ENCODE measurements around the gene WFDC1. TPM values are rescaled to one million over a fixed set of nuclear protein-coding genes. Genes with fewer than 3 reads are reported as not detected.

WFDC1 gene
- total and polyA plus RNA-seq, 2 donors (not counting 3 experiments of a cell fraction or from before 2014, with no cell fraction given), result not detected

- Histone ChIP-seq H3K36me3 (ENCODE audit: control insufficient read depth in 2 of 2, extremely low read depth in 1 of 2, insufficient read depth in 2 of 2, low read length in 2 of 2) (no peaks in the 10 kb centered on the region), H3K27me3 (ENCODE audit: control insufficient read depth in 2 of 2, insufficient read depth in 2 of 2, low read length in 2 of 2) (no peaks in the 10 kb centered on the region), H3K4me1 (ENCODE audit: control insufficient read depth, extremely low read depth, insufficient read depth, low read length) (no peaks in the 10 kb centered on the region), H3K4me2 (ENCODE audit: insufficient read depth, low read length) (no peak overlapping the region), H3K9me1 (replicated peaks; ENCODE audit: control insufficient read depth, extremely low read depth, insufficient read depth, low read length) (no peaks in the 10 kb centered on the region), H3K4me3 (replicated peaks in 1 of 3; ENCODE audit: insufficient read depth in 1 of 3, low read depth in 1 of 3, low read length in 3 of 3) (no peak overlapping the region), H2AFZ (ENCODE audit: low read depth, low read length) (no peak overlapping the region), H3K9ac (replicated peaks; ENCODE audit: extremely low read depth, insufficient read depth, low read length) (no peak overlapping the region), H4K20me1 (replicated peaks; ENCODE audit: control insufficient read depth, extremely low read depth, insufficient read depth, low read length) (no peaks in the 10 kb centered on the region), H3K27ac (ENCODE audit: insufficient read depth, low read depth, low read length) (no peak overlapping the region), H3K79me2 (ENCODE audit: control insufficient read depth, insufficient read depth, low read length) (no peaks in the 10 kb centered on the region), H3K9me3 (replicated peaks; ENCODE audit: control insufficient read depth, insufficient read depth, low read length) (no peaks in the 10 kb centered on the region)
- intact Hi-C loops (cut with micrococcal nuclease) (no loop called here), dilution Hi-C loops (cut with MboI; ENCODE audit: extremely low pct_ligation_motif_present, low sequenced_read_pairs) (no loop called here)
- ChIA-PET POLR2A (no interaction called here), CTCF (no interaction called here)
- TF ChIP-seq EZH2 (IDR thresholded peaks at IDR 0.05; ENCODE audit: borderline replicate concordance, low read depth, low read length, severe bottlenecking) (no peak), CTCF (IDR thresholded peaks at IDR 0.05; ENCODE audit: extremely low read depth in 1 of 2, insufficient read depth in 1 of 2, low read depth in 1 of 2, low read length in 2 of 2) (no peak), JUN (IDR thresholded peaks at IDR 0.05; ENCODE audit: borderline replicate concordance, insufficient read depth, insufficient read length, low read depth) (no peak), POLR2A (IDR thresholded peaks at IDR 0.05; ENCODE audit: low read depth, low read length) (no peak), MAX (IDR thresholded peaks at IDR 0.05; ENCODE audit: insufficient read depth, insufficient read length) (no peak), FOS (IDR thresholded peaks at IDR 0.05; ENCODE audit: borderline replicate concordance, insufficient read depth, low read length) (no peak), POLR2AphosphoS5 (IDR thresholded peaks at IDR 0.05; ENCODE audit: insufficient read depth, low read depth, low read length) (no peak), GATA2 (IDR thresholded peaks at IDR 0.05; ENCODE audit: insufficient read depth, insufficient read length, low read depth, low read length) (no peak)
- DNase-seq (ENCODE audit: low read depth, low spot score) (no peak), FAIRE-seq (no peak)
- no TSS peak for BruUV-seq (replicated peaks)
These were observed 25.8 kb downstream of the WFDC1 start for GRCh38 chr16:84320511-84320910.
